Measurements from ENCODE around the gene ZNF473.
A peak's percentile ranks its signal among the peaks of the same experiment; 100 is the strongest.

The ZNF473 gene

DNA sequence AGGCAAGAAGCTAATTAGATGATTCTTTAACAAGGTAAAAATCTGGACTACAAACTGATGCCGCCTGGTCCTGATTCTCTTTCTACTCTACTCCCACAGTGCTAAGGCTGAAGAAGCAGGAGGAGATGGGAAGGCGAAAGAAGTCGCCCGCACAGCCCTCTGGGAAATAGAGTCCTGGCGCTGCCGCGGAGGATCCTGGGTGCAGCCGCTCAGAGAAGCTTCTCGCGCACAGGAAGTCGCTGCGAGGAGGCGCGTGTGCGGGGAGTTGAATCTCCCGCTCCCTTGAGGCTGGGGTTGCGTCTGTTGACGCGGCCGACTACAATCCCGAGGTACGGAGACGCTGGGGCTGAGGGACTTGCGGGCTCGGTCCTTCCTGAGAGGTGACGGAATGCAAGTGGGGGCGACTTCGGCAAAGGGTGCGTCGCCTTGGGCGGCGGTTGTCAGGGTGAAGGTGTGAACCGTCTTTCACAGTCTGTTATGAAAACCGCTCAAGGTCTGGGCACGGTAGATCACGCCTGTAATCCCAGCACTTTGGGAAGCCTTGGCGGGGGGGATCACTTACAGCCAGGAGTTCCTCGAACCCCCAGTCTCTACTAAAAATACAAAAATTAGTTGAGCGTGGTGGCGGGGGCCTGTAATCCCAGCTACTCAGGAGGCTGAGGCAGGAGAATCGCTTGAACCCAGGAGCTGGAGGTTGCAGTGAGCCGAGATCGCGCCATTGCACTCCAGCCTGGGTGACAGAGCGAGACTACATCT, at the start of gene ZNF473:
Gene ZNF473, plus strand, starts transcription at position 212 of the 756 bp plus-strand sequence. CDS start 5,078 bp downstream, outside the sequence.
- peak; percentile 95 for DNase-seq

DNA sequence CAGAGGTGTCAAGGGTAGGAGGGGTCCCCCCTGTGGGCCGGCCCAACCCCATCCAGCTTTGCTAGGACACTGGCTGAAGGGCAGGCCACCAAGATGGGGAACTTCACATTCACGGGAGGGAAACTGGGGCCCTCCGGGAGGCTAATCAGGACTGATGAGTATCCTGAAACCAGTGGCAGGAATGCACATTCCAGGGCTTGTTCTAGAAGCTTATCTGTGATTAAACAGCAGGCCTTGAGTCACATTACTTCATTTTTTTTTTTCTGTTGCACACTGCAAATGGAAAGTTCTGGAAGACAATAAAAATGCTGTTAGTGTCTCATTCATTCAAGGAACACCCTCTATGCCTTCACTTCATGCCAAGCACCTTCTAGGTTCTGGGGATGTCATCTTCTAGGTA, 49.3 kb upstream of the ZNF473 start:
- no peak for DNase-seq

DNA sequence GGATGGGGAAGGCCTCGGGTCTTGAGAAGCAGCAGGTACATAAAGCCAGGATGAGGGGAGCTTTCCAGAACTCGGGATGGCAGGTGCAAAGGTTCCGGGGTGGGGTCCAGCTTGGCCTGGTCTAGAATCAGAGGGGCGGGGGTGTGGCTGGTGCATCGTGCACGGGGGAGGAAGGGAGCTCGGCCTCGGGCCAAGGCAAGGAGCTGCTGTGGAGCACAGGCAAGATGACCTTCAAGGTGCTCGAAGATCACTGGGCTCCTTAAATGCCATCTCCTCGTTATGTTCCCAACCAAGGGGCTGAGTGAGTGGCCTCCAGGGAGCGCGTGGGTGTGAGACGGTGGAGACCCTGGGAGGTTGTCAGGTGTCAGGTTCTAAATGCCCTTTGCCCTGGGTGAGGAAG, 48.7 kb upstream of the ZNF473 start:
- no peak for DNase-seq

DNA sequence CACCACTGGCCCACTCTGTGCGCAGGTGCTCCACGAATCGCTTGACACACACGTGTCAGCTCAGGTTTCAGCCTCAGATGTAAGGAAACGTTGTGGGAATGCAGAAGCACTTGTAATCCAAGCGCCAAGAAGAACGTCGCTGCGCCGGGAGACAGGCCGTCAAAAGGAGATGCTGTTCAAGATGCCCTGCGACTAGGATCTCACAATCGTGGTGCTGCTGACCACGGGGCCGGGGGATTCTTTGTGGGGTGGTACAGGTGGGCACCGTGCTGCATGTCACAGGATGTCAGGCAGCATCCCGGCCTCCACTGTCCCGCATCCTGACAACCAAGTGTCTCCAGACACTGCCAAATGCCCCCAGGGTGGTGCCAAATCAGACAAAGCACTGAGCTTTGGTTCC, 47.9 kb upstream of the ZNF473 start:
- DNase-seq, result no peak

DNA sequence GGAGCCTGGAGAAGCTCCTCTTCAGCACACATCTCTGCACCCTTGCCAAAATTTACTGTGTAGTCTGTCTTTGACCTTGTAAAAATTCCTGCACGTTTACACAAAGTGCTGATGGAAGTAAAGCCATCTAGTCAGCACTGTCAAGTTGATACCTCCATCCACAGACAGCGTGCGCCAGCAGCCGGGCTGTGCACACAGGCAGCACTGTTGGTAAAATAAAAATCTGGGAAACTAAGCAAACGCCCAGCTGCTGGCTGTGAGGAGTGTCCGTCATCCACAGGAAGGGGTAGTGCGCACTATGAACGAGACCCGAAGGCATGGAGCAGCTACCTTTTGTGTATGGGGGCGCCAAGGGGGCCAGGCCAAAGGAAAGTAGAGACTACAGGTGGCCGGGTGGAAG, 47.5 kb upstream of the ZNF473 start:
- DNase-seq, result no peak

DNA sequence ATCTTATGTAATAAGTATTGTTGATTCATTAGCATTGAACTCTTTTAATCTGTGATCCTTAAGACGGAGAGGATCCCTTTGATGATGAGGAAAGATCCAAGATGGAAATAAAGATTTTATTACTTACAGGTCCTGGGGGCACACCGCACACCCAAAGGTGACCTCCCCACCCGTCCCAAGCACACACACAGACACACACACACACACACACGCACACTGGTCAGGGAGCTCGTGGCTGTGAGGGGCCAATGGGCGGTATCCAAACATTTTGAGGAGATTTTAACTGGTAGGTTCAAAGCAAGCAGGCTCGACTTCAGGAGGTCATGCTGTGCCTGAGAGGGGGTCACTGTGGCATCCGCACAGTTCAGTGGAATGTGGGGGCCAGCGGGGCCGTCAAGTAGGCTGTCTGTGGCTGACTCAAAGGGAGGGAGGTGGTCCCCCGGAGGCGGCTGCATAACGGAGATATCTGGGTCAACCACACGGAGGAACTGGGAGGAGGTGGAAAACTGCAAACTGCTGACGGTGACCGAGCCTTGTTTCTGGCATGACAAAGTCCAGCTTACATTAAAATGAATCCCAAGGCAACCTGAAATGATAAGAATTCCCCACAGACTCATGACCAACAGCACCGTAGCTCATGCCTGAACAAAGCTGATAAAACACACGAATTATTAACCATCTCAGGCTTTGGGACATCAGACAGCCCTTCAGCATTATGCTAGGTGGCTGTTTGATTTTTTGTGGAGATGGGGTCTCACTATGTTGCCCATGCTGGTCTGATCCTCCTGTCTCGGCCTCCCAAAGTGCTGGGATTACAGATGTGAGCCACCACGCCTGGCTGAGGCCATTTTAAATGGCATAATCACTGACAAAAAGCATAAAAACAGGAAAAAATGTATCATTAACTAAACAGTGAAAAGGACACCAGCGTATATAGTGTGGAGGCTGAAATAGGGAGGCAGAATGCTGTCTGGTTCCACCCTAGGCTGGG, 43.9 kb upstream of the ZNF473 start:
- DNase-seq, result no peak

DNA sequence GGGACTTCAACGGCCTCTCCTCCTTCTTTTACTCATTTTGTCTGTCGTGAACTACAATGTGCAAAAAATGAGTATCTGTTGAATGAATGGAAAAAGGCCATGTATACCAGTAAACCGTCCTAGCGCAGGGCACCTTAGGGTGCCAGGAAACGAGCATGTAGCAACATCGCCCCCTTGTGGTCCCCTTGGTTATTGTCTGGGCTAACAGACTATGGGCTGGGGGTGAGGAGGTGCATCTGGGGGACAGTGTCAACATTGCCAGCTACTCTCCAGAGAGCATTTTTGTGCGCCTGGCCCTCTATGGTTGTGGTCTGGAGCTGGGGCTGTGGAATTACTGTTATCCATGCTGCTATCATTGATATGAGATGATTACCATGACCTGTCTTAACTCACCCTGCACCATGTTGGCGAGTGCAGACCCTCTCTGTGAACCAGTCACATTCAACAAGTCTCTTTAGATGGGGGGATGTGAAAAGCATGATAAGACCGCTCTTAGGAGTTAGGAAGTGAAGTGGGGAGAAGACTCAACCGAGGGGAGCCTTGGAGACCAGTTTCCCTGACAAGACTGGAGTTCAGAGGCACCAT, 42.1 kb upstream of the ZNF473 start:
- peak; percentile 44 for DNase-seq

DNA sequence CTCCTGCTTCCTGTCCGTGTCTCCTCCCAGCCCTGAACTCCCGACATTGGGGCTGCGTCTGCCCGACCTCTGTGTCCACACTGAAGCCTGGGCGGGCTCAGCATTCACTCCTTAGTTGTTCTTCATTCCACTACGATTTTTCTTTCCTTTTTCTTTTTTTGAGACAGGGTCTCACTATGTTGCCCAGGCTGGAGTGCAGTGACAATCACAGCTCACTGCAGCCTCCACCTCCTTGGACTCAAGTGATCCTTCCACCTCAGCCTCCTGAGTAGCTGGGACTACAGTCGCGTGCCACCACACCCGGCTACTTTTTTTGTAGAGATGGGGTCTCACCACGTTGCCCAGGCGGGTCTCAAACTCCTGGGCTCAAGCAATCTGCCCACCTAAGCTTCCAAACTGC, 41.3 kb upstream of the ZNF473 start:
- no peak for DNase-seq

DNA sequence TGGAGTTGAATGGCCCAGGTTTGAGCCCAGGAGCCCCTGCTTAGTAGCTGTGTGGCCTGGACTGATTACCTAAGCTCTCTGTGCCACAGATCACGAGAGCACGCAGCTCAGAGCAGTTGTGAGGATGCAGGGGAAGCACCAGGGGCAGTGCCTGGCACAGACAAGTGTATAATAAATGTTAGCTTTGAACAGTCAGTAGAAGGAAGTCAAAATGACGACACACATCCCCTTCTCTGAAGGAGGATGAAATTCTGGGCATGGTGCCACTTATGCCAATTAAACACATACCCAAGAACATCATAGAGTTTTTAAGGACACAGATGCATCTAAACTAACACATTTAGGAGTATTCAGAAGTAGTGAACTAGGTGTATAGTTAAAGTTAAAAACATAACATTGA, 39.9 kb upstream of the ZNF473 start:
- DNase-seq, result no peak

DNA sequence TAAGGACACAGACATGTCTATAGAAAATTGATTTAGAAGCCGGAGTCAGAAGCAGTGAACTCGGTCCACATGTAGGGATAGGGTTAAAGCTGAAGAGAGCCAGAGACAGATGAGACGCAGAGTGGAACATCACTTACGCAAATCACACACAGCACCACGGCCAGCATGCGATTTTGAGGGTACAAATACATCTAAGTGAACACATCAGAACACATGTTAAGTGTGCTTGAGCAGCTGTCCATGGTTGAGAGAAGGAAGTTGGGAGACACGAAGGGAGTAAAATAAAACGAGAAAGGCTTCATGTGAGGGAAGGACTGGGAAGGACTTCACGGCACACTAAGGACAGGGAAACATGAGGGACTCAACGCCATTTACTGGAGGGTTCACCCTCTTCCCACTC, 39.5 kb upstream of the ZNF473 start:
- DNase-seq, result no peak

DNA sequence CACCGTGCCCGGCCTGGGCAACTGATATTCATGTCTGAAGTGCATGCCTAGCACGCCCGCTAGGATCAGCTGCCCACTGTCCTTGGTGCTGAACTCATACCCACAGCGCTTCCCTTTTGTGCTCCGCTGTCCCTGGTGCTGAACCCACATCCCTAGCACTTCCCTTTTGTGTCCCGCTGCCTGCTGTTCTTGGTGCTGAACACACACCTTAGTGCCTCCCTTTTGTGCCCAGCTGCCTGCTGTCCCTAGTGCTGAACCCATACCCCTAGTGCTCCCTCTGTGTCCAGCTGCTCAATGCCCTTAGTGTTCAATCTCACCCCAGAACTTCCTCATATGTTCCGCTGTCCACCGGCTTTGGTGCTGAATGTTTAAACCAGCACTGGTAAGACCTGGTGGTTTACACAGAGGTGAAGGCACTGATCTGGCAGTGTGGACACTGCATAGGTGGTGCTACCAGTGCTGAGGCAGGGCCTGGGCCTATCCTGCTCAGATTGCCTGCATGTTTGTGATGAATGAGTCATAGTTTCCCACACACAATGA, 38.6 kb upstream of the ZNF473 start:
- no peak for DNase-seq

DNA sequence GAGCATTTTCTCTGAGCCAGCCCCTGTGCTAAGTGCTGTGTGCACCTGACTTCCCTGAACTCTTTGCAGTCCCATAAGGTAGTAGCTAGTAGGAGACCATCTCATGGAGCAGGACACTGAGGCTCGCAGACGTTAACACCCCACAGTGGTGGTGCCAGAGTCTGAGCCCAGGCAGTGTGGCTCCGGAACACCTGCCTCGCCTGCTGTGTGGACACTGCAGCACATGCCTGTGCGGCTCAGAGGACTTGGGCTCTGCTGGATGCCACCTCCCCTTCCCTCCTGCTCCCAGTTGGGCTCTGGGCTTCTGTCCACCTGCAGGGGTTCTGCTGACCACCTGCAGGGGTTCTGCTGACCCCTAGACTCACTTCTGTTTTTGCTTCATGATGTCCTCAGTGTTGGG, 37.8 kb upstream of the ZNF473 start:
- DNase-seq, result no peak

DNA sequence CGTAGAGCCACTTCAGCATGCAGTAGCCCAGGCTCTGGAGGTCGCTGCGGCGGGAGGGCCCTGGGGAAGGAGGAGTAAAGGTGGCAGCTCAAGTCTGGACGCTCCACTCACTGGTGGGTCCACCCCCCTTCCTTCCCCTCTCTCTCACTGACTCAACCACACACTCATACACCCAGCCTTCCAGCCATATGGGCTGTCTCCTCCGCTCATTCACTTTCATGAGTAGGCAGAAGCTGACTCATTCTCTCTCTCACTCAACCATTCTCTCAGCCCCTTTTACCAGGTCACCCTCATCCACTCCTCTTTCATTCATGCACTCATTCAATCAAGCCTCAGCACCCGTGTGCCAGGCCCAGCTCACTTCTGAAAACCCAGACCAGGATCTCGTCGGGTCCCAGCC, 37.4 kb upstream of the ZNF473 start:
- DNase-seq, result no peak

DNA sequence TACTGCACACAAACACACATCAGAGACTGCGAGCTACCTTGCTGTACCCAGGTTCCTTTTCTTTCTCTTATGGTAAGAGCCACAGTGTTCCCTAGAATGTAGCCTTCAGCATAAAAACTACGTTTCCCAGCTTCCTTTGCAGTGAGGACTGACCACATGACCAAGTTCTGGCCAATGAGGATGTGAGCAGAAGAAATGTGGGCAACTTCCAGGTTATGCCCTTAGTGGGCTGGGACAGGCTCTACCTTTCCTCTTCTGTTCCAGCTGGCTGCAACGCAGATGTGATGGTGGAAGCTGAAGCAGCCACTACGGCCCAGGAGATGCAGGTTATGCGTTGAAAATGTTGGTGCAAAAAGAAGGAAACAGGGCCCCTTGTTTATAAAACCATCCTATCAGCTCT, 28.1 kb upstream of the ZNF473 start:
- DNase-seq, result no peak

DNA sequence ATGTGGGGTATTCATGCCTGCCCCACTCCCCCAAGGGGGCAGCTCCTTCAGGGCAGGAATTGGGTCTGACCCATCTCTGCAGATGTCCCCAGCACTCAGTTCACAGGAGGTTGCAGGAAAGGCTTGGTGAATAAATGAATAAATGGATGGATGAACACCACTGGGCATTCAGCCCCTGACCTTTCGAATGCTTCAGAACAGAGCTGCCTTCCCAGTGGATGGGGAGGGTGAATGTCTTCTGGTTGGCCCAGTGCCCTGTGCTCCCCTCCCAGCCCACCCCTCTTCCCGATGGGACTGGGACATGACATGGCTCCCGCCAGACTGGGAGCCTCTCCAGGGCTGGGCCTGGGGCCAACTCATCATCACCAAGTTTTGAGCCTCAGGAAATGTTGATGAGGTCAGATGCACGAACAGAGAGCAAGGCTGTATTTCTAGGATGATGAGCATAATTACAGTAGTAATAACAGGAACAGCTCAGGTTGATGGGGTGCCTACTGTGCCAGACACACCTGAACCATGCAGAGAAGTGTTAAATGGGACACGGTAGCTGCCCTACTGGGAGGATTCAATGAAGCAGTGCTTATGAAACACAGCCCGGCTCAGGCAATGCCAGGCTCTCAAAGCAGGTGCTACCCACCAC, 26.3 kb upstream of the ZNF473 start:
- DNase-seq, result peak; percentile 39

DNA sequence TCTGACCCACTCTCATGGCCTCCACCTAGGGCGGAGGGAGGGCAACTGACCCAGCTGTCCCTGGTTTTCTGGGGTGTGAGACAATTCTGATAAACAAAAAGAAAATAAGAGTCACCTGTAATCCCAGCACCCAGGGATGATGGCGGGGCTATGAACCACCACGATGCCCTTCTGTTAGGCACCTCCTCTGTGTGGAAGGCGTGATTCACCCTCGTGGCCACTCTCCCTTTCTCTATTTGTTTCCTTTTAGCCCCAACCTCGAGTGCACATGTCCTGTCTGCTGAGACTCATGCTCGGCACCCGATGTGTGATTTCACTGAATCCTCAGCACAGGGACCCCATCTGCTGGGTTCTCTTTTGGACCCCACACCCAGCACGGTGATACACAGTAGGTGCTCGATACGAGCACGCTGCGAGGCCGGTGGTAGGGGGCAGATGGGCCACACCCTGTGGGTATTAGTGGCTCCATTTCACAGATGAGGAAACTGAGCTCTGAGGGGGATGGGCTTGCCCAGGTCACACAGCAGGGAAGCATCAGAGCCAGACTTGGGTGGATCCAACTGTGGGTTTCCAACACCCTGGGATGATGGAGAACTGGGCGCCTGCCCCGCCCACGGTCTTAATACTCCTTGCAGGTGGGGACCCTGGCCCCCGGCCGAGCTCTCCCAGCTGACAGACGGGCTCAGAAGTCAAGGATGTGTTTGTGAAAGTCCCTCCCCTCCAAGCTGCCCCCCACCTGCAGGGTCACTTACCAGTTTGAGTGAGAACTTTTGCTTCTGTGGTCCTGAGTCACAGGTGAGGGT, 25.6 kb upstream of the ZNF473 start:
- no peak for DNase-seq

DNA sequence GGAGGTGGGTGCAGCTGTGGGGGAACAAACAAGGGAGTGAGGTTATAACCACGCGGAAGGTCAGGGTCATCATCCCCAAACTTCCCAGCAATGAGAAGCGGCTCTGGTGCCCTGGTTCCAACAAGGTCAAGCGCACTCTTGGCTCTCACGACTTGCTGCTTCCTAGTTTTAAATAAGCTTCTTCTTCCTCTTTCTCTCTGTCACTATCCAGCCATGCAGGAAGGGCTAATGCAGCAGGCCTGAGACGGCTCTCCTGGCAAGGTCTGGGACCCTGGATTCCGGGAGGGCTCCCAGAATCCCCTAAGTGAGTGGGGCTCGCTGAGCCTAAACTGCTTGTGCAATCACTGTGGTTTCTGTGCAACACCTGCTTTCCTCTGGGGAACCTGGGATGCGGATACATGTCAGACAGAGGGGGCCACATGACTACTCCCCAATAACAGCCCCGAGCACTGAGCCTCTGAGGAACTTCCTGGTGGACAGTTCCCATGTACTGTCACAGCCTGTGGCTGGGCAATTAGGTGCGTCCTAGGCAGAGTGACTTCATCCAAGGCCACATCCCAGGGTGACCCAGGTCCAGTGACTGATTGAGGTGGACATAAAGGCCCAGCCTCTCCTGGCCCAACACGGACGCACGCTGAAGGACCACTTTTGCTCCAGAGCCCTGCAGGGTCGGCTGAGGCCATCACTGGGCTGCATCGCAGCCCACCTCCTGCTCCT, 24.8 kb upstream of the ZNF473 start:
- no peak for DNase-seq

DNA sequence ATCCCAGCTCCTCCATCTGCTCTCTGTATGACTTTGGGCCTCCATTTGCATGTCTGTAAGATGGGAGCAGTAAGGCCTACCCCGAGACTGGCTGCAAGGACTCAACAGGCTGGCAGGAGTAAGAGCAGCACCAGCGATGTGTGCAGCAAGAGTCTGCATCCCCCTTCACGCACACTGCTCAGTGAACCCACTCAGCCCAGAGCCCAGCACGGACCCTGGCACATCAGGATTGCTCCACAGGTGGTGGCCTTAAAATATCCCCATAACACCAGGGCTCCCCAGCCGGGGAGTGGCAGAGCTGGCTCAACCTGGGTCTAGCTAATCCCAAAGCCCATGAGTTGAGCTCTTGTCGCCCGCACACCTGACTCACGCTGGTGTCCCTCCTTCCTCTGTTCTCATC, 24.0 kb upstream of the ZNF473 start:
- no peak for DNase-seq

DNA sequence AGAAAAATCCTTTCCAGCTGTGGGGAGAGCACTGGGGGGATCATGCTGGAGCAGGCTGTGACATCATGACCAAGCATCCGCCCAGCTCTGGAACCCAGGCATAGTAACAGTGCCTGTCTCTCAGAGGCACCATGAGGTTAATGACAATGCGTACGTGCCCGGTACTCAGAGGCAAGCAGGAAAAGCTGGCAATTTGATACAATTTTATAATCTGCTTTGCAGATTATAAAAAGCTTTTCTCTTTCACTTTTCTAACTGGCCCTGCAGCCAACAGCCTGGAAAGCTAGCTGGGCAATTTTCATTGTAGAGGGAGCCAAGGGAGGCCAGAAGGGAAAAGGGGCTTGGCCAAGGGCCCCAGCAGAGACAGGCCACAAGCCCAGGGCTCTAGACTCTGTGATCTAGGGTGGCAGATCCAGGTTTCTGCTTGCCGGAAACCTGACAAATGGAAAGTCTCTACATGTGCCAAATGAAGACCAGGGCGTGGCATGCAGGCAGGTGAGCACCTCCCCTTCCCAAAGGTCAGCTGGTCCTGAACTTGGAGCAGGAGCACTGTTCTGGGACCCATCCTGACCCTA, 23.3 kb upstream of the ZNF473 start:
- no peak for DNase-seq

DNA sequence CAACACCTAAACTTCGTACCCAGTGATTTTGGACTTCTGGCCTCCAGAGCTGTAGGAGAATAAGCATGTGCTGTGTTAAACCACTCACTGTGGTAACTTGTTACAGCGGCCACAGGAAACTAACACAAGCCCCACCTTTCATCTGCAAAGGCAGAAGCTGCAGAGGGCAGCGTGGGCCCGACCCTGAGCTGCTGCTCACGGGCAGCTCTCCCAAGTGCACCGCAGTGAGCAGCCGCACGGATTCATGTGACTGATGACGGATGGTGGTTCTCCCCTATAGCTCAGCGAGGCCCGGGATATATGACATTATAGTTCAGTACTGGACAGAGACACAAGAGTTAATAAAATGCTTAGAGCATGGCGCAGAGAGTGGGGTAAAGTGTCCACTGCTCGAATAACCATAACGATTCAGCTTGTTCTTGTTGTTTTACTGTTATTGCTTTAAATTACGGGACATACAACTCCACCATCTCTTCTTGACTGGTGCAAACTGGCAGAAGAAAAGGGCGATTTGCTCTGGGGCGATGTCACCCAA, 22.5 kb upstream of the ZNF473 start:
- DNase-seq, result no peak

Measured in NCI-H1105 (cell line).